ENCODE data around the gene GALC.
A peak's percentile ranks its signal among the peaks of the same experiment; 100 is the strongest.
"Not testable (repeated sequence)": the region's sequence is repeated elsewhere in the genome, so short reads cannot be mapped to it uniquely, and the experiment has no call there.

GALC gene

GRCh38 chr14:87992718-87993628 is at the start of gene GALC:
Gene GALC, minus strand, starts transcription at chr14:87993182. Its CDS starts 18 bp downstream, at chr14:87993164.
- DNase-seq (ENCODE audit: low read depth in 2 of 3, low spot score in 2 of 3): peak; percentile 82 to 90 (median 89)

GRCh38 chr14:88040146-88040545 is 47.2 kb upstream of the GALC start:
- no peak for DNase-seq (ENCODE audit: low read depth in 2 of 3, low spot score in 2 of 3)

- no peak for DNase-seq (ENCODE audit: low read depth in 2 of 3, low spot score in 2 of 3)
Measured at GRCh38 chr14:88039197-88039596, 46.2 kb upstream of the GALC start.

GRCh38 chr14:88037325-88037724 is 44.3 kb upstream of the GALC start:
- no peak for DNase-seq (ENCODE audit: low read depth in 2 of 3, low spot score in 2 of 3)

- no peak for DNase-seq (ENCODE audit: low read depth in 2 of 3, low spot score in 2 of 3)
Measured at GRCh38 chr14:88036422-88036821, 43.4 kb upstream of the GALC start.

GRCh38 chr14:88034076-88034475 is 41.1 kb upstream of the GALC start:
- DNase-seq (ENCODE audit: low read depth in 2 of 3, low spot score in 2 of 3): no peak

GRCh38 chr14:88032373-88032772 is 39.4 kb upstream of the GALC start:
- no peak for DNase-seq (ENCODE audit: low read depth in 2 of 3, low spot score in 2 of 3)

GRCh38 chr14:88030892-88031291 is 37.9 kb upstream of the GALC start:
- no peak for DNase-seq (ENCODE audit: low read depth in 2 of 3, low spot score in 2 of 3)

GRCh38 chr14:88030079-88030478 is 37.1 kb upstream of the GALC start:
- no peak for DNase-seq (ENCODE audit: low read depth in 2 of 3, low spot score in 2 of 3)

GRCh38 chr14:88029500-88029899 is 36.5 kb upstream of the GALC start:
- DNase-seq (ENCODE audit: low read depth in 2 of 3, low spot score in 2 of 3): no peak

- DNase-seq (ENCODE audit: low read depth in 2 of 3, low spot score in 2 of 3): no peak
Measured at GRCh38 chr14:88026890-88027289, 33.9 kb upstream of the GALC start.

GRCh38 chr14:88025313-88025712 is 32.3 kb upstream of the GALC start:
- no peak for DNase-seq (ENCODE audit: low read depth in 2 of 3, low spot score in 2 of 3)

GRCh38 chr14:88024252-88025086 is 31.5 kb upstream of the GALC start:
- DNase-seq (ENCODE audit: low read depth in 2 of 3, low spot score in 2 of 3): not testable (repeated sequence)

GRCh38 chr14:88023658-88024187 is 30.7 kb upstream of the GALC start:
- DNase-seq (ENCODE audit: low read depth in 2 of 3, low spot score in 2 of 3): no peak

- DNase-seq (ENCODE audit: low read depth in 2 of 3, low spot score in 2 of 3): no peak
Measured at GRCh38 chr14:88017535-88017934, 24.6 kb upstream of the GALC start.

- DNase-seq (ENCODE audit: low read depth in 2 of 3, low spot score in 2 of 3): no peak
Measured at GRCh38 chr14:88016768-88017167, 23.8 kb upstream of the GALC start.

- DNase-seq (ENCODE audit: low read depth in 2 of 3, low spot score in 2 of 3): no peak
Measured at GRCh38 chr14:88013750-88014349, 20.9 kb upstream of the GALC start.

- DNase-seq (ENCODE audit: low read depth in 2 of 3, low spot score in 2 of 3): no peak
Measured at GRCh38 chr14:88012495-88012894, 19.5 kb upstream of the GALC start.

- DNase-seq (ENCODE audit: low read depth in 2 of 3, low spot score in 2 of 3): no peak
Measured at GRCh38 chr14:88010331-88010730, 17.3 kb upstream of the GALC start.

- no peak for DNase-seq (ENCODE audit: low read depth in 2 of 3, low spot score in 2 of 3)
Measured at GRCh38 chr14:88009486-88009885, 16.5 kb upstream of the GALC start.

GRCh38 chr14:88008039-88008742 is 15.2 kb upstream of the GALC start:
- DNase-seq (ENCODE audit: low read depth in 2 of 3, low spot score in 2 of 3): no peak
